PC-3 (cell line): ENCODE data around the gene COX17.

Experiments used
- CTCF ChIP-seq: fragments of 300-600 bp; sonication (generic); conservative IDR thresholded peaks from 2 replicates; pipeline ENCODE4 v1.5.1; 2017; ENCODE audit warnings: antibody characterized with exemption, low read depth, mild to moderate bottlenecking, low read length
- EZH2 ChIP-seq: fragments of 300-600 bp; sonication (generic); IDR thresholded peaks from one replicate; pipeline ENCODE4 v1.6.1; 2017; ENCODE audit warnings: antibody characterized with exemption, mild to moderate bottlenecking, low read length; ENCODE audit not compliant: unreplicated experiment
- EZH2phosphoT487 ChIP-seq: fragments of 300-600 bp; sonication (generic); IDR thresholded peaks from 2 replicates; pipeline ENCODE4 v1.6.1; 2018; ENCODE audit warnings: mild to moderate bottlenecking, antibody characterized with exemption, low read length, borderline replicate concordance

GRCh38 chr3:119620899-119621298 lies 56.3 kb downstream of the COX17 start:
- TF ChIP-seq CTCF (no peak), EZH2 (no peak), EZH2phosphoT487 (no peak)
